ENCODE measurements around the gene NPDC1.

The NPDC1 gene

DNA sequence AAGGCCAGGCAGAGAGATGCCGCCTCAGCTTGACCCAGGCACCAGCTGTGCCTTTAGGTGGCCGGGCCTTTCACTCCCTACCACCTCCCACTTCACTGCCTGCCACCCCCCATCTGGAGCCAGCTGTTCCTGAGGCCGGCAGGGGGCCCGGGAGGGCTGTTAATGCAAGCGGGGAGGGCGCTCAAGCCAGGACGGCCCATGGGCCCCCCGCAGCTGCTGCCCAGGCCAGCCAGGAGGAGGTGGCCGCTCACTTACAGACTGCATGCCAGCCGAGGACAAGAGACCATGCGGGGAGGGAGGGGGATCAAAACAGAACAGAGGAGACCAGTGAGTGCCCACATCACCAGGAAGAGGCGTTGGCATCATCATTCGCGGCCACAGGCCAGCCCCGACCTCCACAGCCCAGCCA lies 22.4 kb downstream of the NPDC1 start:
- TF ChIP-seq SIN3A (IDR thresholded peaks at IDR 0.05; ENCODE audit: borderline replicate concordance, insufficient read depth, low read length) = no peak

DNA sequence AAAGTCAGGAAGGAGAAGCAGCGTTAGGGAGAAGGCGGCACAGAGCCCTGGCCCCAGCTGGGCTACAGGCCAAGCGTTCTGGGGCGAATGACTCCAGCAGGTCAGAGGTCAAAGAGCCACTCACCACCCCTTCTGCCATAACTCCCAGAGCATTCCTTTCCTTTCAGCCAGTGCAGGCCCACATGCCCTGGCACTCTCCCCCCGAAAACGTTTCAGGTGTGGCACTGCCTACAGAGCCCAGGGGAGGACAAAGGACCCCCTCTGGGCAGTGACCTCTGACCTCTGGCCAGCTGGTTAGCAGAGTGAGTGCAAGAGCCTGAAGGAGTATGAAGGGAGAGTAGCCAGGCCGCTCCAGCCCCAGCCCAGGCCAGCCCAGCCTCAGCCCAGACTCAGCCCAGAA lies 22.8 kb downstream of the NPDC1 start:
- no peak for TF ChIP-seq SIN3A (IDR thresholded peaks at IDR 0.05; ENCODE audit: borderline replicate concordance, insufficient read depth, low read length)
- no peak for TF ChIP-seq POLR2AphosphoS5 (IDR thresholded peaks at IDR 0.05; ENCODE audit: low read depth, low read length)
- no peak for TF ChIP-seq TAF1 (IDR thresholded peaks at IDR 0.05; ENCODE audit: borderline replicate concordance, insufficient read depth, low read length)

DNA sequence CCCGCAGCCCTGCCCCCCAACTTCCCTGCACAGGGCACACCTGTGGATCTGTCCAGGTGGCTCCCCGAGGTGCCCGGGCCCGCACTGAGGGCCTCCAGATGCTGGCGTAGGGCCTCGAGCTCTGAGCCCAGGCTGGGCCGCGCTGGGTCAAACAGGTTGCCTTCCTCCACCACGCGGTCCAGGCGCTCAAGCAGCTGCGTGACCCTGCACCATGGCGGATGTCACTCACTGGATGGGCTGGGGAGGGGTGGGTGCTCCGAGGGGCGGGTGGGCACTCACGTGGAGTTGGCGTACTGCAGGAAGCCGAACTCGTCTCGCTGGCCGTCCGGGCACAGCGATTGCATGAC lies 23.3 kb downstream of the NPDC1 start:
- no peak for TF ChIP-seq TAF1 (IDR thresholded peaks at IDR 0.05; ENCODE audit: borderline replicate concordance, insufficient read depth, low read length)
- no peak for TF ChIP-seq POLR2AphosphoS5 (IDR thresholded peaks at IDR 0.05; ENCODE audit: low read depth, low read length)
- TF ChIP-seq SIN3A (IDR thresholded peaks at IDR 0.05; ENCODE audit: borderline replicate concordance, insufficient read depth, low read length) = no peak
- TF ChIP-seq FOXP2 (optimal IDR thresholded peaks at IDR 0.05; ENCODE audit: borderline replicate concordance, extremely low read depth, extremely low read length, insufficient read depth) = no peak
- TF ChIP-seq, protein P1, sequence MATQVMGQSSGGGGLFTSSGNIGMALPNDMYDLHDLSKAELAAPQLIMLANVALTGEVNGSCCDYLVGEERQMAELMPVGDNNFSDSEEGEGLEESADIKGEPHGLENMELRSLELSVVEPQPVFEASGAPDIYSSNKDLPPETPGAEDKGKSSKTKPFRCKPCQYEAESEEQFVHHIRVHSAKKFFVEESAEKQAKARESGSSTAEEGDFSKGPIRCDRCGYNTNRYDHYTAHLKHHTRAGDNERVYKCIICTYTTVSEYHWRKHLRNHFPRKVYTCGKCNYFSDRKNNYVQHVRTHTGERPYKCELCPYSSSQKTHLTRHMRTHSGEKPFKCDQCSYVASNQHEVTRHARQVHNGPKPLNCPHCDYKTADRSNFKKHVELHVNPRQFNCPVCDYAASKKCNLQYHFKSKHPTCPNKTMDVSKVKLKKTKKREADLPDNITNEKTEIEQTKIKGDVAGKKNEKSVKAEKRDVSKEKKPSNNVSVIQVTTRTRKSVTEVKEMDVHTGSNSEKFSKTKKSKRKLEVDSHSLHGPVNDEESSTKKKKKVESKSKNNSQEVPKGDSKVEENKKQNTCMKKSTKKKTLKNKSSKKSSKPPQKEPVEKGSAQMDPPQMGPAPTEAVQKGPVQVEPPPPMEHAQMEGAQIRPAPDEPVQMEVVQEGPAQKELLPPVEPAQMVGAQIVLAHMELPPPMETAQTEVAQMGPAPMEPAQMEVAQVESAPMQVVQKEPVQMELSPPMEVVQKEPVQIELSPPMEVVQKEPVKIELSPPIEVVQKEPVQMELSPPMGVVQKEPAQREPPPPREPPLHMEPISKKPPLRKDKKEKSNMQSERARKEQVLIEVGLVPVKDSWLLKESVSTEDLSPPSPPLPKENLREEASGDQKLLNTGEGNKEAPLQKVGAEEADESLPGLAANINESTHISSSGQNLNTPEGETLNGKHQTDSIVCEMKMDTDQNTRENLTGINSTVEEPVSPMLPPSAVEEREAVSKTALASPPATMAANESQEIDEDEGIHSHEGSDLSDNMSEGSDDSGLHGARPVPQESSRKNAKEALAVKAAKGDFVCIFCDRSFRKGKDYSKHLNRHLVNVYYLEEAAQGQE (IDR thresholded peaks at IDR 0.05; ENCODE audit: insufficient read depth in 1 of 2, low read depth in 2 of 2, low read length in 2 of 2) = no peak

DNA sequence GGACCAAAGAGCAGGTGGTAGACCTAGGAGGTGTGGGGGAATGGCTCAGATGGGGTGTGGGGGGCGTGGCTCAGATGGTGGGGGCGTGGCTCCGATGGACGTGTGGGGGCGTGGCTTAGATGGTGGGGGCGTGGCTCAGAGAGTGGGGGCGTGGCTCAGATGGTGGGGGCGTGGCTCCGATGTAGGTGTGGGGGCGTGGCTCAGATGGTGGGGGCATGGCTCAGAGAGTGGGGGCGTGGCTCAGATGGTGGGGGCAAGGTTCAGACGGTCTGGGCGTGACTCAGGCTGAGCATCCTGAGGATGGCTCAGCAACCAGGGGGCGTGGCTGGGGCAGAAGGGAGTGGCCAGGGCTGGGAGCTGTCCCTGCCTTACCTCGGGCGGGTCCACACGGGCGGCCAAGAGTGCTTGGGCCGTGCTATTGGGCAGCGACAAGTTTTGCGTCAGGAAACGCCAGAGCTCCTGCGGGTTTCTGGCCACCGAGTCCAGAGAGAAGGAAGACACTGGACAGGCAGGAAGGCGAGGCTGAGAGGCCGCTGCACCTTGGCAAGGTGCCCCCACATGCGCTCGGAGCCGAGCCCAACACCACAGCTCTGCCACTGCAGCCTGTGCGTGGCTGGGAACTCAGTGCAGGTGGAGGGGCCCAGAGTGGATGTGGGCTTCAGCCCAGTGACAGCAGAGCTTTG lies 23.9 kb downstream of the NPDC1 start:
- TF ChIP-seq, protein P1 (IDR thresholded peaks at IDR 0.05; ENCODE audit: insufficient read depth in 1 of 2, low read depth in 2 of 2, low read length in 2 of 2) = peak in 1 of 2 experiments; percentile 38; a peak in 1 of 4 replicates
- TF ChIP-seq POLR2AphosphoS5 (IDR thresholded peaks at IDR 0.05; ENCODE audit: low read depth, low read length) = no peak

DNA sequence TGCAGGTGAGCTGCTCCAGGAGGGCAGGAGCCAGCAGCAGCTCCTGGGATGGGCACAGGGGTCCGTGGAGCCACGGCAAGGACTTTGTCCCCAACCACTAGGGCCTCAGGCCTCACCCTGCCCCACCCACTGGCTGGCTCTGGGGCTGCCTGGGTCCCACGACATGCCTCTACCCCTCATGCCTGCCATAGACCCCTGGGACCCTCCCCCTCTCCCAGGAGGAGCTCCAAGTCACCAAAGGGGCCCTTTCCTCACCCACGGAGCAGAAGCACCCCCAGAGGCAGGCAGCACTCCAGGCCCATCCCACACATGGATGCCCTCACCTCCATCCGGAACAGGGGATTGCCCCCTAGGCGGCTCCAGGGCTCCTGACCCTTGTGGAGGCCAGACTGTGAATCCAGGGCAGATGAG lies 24.4 kb downstream of the NPDC1 start:
- no peak for TF ChIP-seq TAF1 (IDR thresholded peaks at IDR 0.05; ENCODE audit: borderline replicate concordance, insufficient read depth, low read length)
- no peak for TF ChIP-seq SIN3A (IDR thresholded peaks at IDR 0.05; ENCODE audit: borderline replicate concordance, insufficient read depth, low read length)
- no peak for TF ChIP-seq POLR2AphosphoS5 (IDR thresholded peaks at IDR 0.05; ENCODE audit: low read depth, low read length)
- TF ChIP-seq FOXP2 (optimal IDR thresholded peaks at IDR 0.05; ENCODE audit: borderline replicate concordance, extremely low read depth, extremely low read length, insufficient read depth) = no peak
- TF ChIP-seq, protein P1 (IDR thresholded peaks at IDR 0.05; ENCODE audit: insufficient read depth in 1 of 2, low read depth in 2 of 2, low read length in 2 of 2) = no peak

DNA sequence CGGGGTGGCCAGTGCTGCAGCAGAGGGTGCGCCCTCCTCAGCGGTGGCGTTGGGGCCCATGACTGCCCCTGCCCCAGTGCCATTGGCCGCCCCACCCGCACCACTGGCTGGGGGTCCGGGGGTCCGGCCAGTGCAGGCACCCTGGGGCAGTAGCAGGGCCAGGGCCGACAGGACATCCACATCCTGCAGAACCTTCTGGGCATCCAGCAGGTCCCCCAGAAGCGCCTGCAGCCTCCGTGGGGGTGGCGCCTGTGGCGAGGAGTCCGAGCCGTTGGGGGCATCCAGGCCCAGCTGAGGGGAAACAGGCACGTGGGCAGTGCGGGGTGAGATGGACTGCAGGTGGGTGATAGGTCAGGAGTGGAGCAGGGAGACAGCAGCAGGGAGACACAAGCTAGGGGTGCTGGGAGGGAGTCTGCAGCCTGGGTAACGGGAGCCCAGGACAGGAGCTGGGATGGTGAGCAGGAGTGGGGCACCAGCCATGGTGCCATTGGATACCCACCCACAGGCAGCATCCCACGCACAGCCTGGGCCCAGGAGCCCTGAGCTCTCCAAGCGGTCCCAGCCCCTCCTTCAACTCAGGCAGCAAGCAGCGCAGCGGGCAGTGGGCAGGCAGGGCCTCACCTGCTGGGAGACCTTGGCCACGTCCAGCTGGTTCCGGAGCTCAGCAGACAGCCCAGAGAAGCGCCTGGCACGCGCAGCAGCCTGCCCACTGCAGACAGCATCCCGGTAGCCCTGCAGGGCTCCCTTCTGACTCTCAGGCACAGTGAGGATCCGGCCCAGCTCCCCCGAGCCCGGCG lies 25.0 kb downstream of the NPDC1 start:
- TF ChIP-seq POLR2AphosphoS5 (IDR thresholded peaks at IDR 0.05; ENCODE audit: low read depth, low read length) = no peak
- TF ChIP-seq, protein P1 (IDR thresholded peaks at IDR 0.05; ENCODE audit: insufficient read depth in 1 of 2, low read depth in 2 of 2, low read length in 2 of 2) = no peak
- no peak for TF ChIP-seq SIN3A (IDR thresholded peaks at IDR 0.05; ENCODE audit: borderline replicate concordance, insufficient read depth, low read length)
